Measurements from ENCODE around the gene SUPT20H. TPM values are rescaled to one million over a fixed set of nuclear protein-coding genes. Genes with fewer than 3 reads are reported as not detected.

SUPT20H gene
- total RNA-seq, 6 donors from 2014 or later: 31.7 to 82.7 (median 44.0) TPM

DNA sequence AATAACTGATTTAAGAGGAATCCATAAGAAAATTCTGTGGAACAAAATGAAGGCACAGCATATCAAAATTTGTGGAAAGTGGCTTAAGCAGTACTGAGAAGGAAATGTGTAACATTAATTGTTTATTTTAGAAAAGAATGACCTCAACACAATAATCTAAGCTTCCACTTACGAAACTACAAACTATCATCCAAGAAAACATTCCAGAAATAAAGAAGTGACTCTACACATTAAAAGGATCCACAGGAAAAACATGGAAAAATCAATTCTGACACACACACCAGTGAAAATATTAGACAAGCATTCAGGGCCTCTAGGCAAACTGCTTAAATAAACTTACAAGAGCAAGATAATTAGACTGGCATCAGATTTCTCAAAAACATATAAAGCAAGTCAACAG lies 44.9 kb downstream of the SUPT20H start:
- Histone ChIP-seq H3K27me3 (no peaks in the 10 kb centered on the region), H3K27ac (no peak overlapping the region), H3K4me1 (no peaks in the 10 kb centered on the region), H3K36me3 (peaks cover 13 to 88% (median 29%) of the 10 kb centered on the region in 4 donors), H3K4me3 (no peak overlapping the region), H3K9me3 (no peaks in the 10 kb centered on the region)
- TF ChIP-seq EP300 (IDR thresholded peaks at IDR 0.05) (no peak), POLR2A (IDR thresholded peaks at IDR 0.05) (no peak), CTCF (IDR thresholded peaks at IDR 0.05) (no peak), POLR2AphosphoS5 (IDR thresholded peaks at IDR 0.05) (no peak)
- ATAC-seq (ENCODE audit: low FRiP score in 2 of 2) (no peak), DNase-seq (no peak)
- 54 to 72% methylated on average over 1 of the region's 1 CpG for WGBS, 2 donors

GRCh38 chr13:37011788-37012187 lies 47.7 kb downstream of the SUPT20H start:
- WGBS, 2 donors: 53 to 60% methylated on average over 2 of the region's 2 CpGs
- DNase-seq: no peak
- no peaks in the 10 kb centered on the region for H3K9me3 ChIP-seq
- no peak for TF ChIP-seq CTCF (IDR thresholded peaks at IDR 0.05)
- TF ChIP-seq POLR2A (IDR thresholded peaks at IDR 0.05): no peak
- TF ChIP-seq EP300 (IDR thresholded peaks at IDR 0.05): no peak
- TF ChIP-seq POLR2AphosphoS5 (IDR thresholded peaks at IDR 0.05): no peak
- peaks cover 23 to 90% (median 44%) of the 10 kb centered on the region in 4 donors for H3K36me3 ChIP-seq
- no peak overlapping the region for H3K4me3 ChIP-seq
- no peaks in the 10 kb centered on the region for H3K27me3 ChIP-seq
- no peak for ATAC-seq (ENCODE audit: low FRiP score in 2 of 2)
- no peaks in the 10 kb centered on the region for H3K4me1 ChIP-seq
- H3K27ac ChIP-seq: no peak overlapping the region

- Histone ChIP-seq H3K36me3 (peaks cover 23 to 91% (median 42%) of the 10 kb centered on the region in 4 donors), H3K4me3 (no peak overlapping the region), H3K9me3 (no peaks in the 10 kb centered on the region), H3K27ac (no peak overlapping the region), H3K4me1 (no peaks in the 10 kb centered on the region), H3K27me3 (no peaks in the 10 kb centered on the region)
- ATAC-seq (ENCODE audit: low FRiP score in 2 of 2): no peak
- no peak for DNase-seq
- no peak for TF ChIP-seq POLR2AphosphoS5 (IDR thresholded peaks at IDR 0.05)
- no peak for TF ChIP-seq POLR2A (IDR thresholded peaks at IDR 0.05)
- TF ChIP-seq CTCF (IDR thresholded peaks at IDR 0.05): no peak
- TF ChIP-seq EP300 (IDR thresholded peaks at IDR 0.05): no peak
- WGBS, 2 donors: 94 to 95% methylated on average over 1 of the region's 1 CpG
These were observed 48.5 kb downstream of the SUPT20H start for GRCh38 chr13:37011002-37011401.

- 88 to 92% methylated on average over 1 of the region's 1 CpG for WGBS, 2 donors
- Histone ChIP-seq H3K4me3 (no peak overlapping the region), H3K36me3 (peaks cover 23 to 91% (median 43%) of the 10 kb centered on the region in 4 donors), H3K27ac (no peak overlapping the region), H3K4me1 (no peaks in the 10 kb centered on the region), H3K9me3 (no peaks in the 10 kb centered on the region), H3K27me3 (no peaks in the 10 kb centered on the region)
- DNase-seq (no peak), ATAC-seq (ENCODE audit: low FRiP score in 2 of 2) (no peak)
- no peak for TF ChIP-seq POLR2A (IDR thresholded peaks at IDR 0.05)
- no peak for TF ChIP-seq EP300 (IDR thresholded peaks at IDR 0.05)
- no peak for TF ChIP-seq POLR2AphosphoS5 (IDR thresholded peaks at IDR 0.05)
- TF ChIP-seq CTCF (IDR thresholded peaks at IDR 0.05): no peak
These were observed 49.1 kb downstream of the SUPT20H start for GRCh38 chr13:37010424-37010823.

GRCh38 chr13:37009692-37010091 lies 49.8 kb downstream of the SUPT20H start:
- DNase-seq: no peak
- no peak overlapping the region for H3K27ac ChIP-seq
- H3K9me3 ChIP-seq: no peaks in the 10 kb centered on the region
- H3K4me1 ChIP-seq: no peaks in the 10 kb centered on the region
- peaks cover 23 to 97% (median 47%) of the 10 kb centered on the region in 4 donors for H3K36me3 ChIP-seq
- no peaks in the 10 kb centered on the region for H3K27me3 ChIP-seq
- TF ChIP-seq POLR2A (IDR thresholded peaks at IDR 0.05): no peak
- no peak for TF ChIP-seq CTCF (IDR thresholded peaks at IDR 0.05)
- TF ChIP-seq EP300 (IDR thresholded peaks at IDR 0.05): no peak
- no peak for TF ChIP-seq POLR2AphosphoS5 (IDR thresholded peaks at IDR 0.05)
- no peak for ATAC-seq (ENCODE audit: low FRiP score in 2 of 2)
- no peak overlapping the region for H3K4me3 ChIP-seq
- 82 to 85% methylated on average over 5 of the region's 5 CpGs for WGBS, 2 donors

Data from upper lobe of left lung (tissue), 6 donors.